Stimulated activated CD8-positive, alpha-beta memory T cell treated with anti-CD3 and anti-CD28 coated beads, Interleukin-15, amount 100 ng/mL, for 4 hours (primary cell): ENCODE measurements around the gene DNAAF6.

Source experiments
- DNase-seq, 2 donors: peaks; one replicate each; pipeline ENCODE4 v3.0.0-alpha.2; 2020; ENCODE audit warnings: low read depth in 2 of 2

Gene DNAAF6

DNA sequence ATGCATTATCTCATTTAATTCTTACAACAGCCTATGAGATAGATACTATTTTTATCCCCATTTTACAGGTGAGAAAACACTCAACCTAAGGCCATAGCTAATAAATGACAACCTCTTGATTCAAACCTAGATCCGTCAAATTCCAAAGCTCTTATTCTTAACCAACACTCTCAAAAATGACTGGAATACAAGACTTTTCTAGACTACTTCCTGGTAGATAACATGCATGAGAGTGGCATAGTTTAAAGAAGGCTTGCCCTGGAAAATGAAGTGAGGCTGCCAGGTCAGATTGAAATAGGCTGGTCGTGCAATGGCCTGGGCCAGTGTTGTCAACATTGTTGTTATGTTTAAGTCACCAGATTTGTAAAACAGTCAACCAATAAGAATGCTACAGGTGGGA, 86.6 kb downstream of the DNAAF6 start:
- no peak for DNase-seq
